HG03442 (cell line): ENCODE results near the gene ATP9A.
"Not testable (repeated sequence)": the region's sequence is repeated elsewhere in the genome, so short reads cannot be mapped to it uniquely, and the experiment has no call there.

Experiments
- ATAC-seq: cut with Tn5 transposase; IDR thresholded peaks from one replicate; pipeline ENCODE4 v1.9.1; 2021; ENCODE audit warnings: mild to moderate bottlenecking, moderate library complexity; ENCODE audit not compliant: unreplicated experiment

ATP9A gene

DNA sequence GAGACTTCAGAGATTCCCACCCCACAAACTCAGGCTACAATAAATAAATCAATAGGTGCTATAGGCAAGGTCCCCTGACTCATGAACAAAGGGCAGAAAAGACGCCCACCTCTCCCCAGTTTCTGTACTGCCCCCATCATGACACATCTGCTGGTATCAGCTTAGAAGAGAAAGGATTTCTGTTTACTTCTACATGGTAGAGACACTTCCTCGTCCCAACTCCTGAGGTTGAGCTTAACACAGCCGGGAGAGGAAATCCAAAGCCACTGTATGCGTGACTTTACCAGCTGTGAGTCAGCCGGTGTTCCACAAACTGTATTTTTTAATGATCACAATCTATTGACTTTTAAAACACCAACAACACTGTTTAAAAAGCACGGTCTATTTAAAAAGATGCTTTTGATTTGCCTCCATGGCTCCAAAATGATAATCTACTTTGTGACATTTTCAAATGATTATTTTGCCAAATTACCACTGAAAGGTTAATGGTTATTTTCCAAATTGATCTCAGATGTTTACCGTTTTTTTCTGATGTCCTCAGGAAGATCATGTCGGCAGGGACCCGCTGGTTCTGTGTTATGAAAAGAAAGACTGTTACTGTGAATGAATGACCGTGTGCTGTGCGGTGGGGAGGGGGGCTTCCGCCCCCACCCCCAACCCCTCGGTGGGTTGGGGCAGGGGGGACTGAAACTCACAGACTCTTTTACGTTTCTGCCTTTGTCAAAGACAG, 72.5 kb downstream of the ATP9A start:
- ATAC-seq = no peak

- no peak for ATAC-seq
These were observed 75.3 kb downstream of the ATP9A start for GRCh38 chr20:51692806-51693400.

GRCh38 chr20:51691703-51692102, 76.5 kb downstream of the ATP9A start:
- no peak for ATAC-seq

DNA sequence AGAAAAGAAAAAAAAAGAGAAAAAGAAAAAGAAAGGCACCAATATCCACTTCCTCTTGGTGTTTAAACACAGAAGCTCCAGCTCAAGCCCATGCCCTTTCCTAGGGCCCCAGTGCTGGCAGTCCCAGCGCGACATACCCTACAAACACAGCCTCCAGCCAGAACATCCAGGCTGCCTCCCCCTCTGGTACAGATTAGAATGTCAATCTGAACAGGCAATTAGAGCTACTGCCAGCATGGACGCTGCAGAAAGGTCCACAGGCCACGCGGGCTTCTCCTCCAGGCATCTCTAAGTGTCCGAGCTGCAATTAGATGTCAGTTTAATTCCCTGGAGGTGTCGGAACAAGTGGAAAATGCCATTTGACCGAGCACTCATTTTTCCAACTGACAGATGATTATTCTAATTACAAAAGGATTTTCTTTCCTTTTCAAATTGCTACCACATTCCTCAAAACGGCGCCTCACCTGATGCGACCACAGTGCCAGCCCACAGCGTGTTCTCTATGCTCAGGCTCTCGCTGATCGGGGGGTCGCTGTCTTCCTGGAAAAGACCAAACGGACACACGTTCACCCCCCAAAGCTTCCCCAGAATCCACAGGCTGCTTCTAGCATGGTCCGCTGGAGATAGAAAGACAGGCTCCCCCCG, 79.5 kb downstream of the ATP9A start:
- no peak for ATAC-seq

- ATAC-seq = no peak
These were observed 80.6 kb downstream of the ATP9A start for GRCh38 chr20:51687630-51688029.

GRCh38 chr20:51687108-51687507, 81.1 kb downstream of the ATP9A start:
- no peak for ATAC-seq

GRCh38 chr20:51685494-51685893, 82.7 kb downstream of the ATP9A start:
- ATAC-seq = not testable (repeated sequence)

DNA sequence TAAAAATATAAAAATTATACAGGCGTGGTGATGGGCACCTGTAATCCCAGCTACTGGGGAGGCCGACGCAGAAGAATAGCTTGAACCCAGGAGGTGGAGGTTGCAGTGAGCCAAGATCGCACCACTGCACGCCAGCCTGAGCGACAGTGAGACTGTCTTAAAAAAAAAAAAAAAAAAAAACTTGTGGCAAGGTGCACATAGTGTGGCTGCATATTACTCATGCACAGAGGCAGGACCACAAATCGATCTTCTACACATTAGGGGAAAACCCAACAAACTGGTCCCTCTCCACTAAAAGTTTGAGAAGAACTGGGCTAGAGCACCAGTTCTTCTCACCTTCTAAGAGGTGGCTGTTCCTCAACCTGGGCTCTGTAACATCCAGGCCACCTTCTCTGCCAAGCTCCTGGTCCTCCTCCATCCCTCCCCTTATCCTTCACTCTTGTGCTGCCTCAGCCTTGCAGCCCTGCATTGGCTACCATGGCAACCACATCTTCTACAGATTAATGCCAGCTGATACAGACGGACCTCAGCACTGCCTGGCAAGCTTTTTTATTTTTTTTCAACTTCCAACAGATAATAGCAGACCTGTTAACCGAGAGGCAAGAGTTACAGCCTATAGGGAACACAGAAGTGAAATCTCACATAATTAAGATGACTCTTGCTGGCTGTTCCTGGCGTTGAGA, 88.0 kb downstream of the ATP9A start:
- no peak for ATAC-seq

DNA sequence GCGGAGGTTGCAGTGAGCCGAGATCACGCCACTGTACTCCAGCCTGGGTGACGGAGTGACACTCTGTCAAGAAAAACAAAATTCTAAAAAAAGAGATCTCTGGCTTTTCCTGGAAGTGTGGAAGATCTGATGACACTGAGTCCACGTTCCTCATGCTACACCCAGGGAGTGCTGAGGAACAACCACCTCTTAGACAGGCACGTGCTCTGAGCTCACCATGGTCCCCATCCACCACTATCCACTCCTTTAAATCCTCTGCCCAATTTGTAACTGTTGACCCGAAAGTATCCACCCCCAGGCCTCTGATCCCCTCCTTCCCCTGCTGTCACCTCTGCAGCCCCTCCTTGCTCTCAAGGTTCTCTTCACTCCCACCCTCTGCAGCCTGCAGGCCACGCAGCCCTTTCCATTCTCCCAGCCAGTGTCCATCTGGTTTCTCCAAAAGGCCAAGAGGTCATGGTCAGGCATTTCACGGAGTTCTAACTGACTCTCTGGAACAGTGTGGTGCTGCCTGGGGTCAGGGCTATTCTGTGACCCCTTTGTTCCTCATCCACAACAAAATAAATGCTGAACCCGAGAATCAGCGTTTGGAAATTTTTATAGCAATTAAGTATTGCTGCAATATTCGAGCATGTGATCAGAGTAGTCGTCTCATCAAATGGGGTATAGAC, 88.8 kb downstream of the ATP9A start:
- ATAC-seq = no peak

- no peak for ATAC-seq
These were observed 90.0 kb downstream of the ATP9A start for GRCh38 chr20:51678026-51678697.

DNA sequence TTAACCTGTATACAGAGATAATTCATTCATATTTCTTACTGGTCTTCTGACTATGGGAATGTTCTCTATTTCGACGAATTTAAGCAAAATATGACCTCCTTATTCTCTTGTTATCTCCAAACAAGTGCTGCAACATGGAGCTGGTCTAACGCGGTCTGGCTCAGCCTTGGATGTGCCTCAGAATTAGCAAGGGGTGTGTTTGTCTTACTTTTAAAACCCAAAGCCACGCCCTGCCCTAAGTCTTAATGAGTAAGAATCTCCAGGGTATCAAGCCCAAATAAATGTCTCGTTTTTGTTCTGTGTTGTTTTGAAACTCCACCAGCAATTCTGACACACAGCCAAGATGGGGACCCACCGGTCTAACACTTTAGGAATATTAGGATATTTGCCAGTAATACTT, 99.2 kb downstream of the ATP9A start:
- no peak for ATAC-seq

GRCh38 chr20:51668515-51668914, 99.7 kb downstream of the ATP9A start:
- ATAC-seq = no peak

DNA sequence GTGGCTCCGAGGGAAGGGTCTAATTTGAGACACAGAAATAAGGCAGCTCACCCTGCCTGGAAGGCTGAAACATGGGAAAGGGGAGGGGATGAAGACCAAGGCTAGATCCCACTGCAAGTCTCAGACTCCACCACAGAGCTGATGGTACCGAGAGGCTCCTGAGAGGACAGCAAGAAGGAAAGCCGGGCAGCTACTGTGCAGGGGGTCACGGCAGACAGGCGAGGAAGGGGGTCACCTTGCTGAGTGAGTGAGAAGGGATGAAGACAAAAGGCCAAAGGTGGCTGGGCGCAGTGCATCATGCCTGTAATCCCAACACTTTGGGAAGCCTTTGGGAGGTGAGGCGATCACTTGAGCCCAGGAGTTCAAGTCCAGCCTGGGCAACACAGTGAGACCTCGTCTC, 100.7 kb downstream of the ATP9A start:
- ATAC-seq = no peak

DNA sequence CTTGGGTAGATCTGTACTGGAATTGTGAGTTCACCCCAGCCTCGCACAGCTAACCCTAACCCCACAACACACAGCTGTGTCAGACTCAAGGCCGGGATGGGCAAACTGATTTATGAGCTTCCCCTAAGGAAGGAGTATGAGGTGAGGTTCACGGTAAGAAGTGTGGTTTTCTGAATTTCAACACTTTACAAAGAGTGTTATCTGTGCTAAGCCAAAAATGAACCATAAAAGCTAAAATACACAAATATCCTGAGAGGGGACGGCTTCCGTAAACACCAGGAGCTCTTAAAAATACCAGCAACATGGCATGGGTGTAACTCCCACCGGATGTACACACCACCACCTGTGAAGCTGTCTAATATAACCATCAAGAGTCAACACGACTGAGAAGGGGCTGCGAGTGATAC, 101.2 kb downstream of the ATP9A start:
- no peak for ATAC-seq

DNA sequence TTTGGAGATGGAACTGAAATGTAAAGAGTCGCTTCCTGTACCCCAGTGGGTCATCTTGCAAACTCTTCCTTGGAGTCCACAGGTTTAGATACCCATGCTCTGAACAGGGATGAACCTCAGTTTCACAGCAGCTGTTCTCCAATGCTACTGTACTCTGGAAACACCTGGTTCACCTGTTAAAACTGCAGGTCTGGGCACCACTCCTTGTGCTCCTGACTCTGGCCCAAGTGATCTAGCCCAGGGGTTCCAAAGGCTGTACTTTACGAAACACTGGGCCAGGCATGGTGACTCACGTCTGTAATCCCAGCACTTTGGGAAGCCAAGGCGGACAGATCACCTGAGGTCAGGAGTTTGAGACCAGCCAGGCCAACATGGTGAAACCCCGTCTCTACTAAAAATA, 102.1 kb downstream of the ATP9A start:
- ATAC-seq = no peak

DNA sequence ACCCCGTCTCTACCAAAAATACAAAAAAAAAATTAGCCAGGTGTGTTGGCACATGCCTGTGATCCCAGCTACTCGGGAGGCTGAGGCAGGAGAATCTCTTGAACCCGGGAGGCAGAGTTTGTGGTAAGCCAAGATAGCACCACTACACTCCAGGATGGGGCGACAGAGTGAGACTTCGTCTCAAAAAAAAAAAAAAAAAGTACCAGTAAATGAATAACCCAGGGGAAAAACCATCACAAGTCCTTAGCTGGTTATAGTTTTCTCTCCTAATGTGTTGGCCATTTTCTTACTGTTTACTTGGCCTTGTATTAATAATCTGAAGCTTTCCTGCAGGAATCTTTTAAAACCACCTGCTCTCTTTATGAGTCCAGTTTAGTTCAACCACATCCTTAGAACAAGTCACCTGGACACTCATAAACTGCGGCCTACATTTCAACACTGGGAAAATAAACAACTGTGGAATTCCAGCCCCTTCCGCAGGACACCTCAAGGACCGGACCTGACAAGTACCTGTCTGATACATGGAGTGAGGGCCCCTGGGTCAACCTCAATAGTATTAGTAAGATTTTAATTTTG, 102.6 kb downstream of the ATP9A start:
- ATAC-seq = no peak

GRCh38 chr20:51661609-51662178, 106.5 kb downstream of the ATP9A start:
- ATAC-seq = peak; percentile 87

- ATAC-seq = no peak
These were observed 107.2 kb downstream of the ATP9A start for GRCh38 chr20:51660672-51661608.
